AG08395 (cell line): Measurements from ENCODE around the gene B3GNT3.
A peak's percentile ranks its signal among the peaks of the same experiment; 100 is the strongest.

ENCODE experiments used
- DNase-seq: peaks from one replicate; pipeline ENCODE4 v3.0.0; 2012; ENCODE audit warnings: mixed read lengths, low spot score

The B3GNT3 gene

DNA sequence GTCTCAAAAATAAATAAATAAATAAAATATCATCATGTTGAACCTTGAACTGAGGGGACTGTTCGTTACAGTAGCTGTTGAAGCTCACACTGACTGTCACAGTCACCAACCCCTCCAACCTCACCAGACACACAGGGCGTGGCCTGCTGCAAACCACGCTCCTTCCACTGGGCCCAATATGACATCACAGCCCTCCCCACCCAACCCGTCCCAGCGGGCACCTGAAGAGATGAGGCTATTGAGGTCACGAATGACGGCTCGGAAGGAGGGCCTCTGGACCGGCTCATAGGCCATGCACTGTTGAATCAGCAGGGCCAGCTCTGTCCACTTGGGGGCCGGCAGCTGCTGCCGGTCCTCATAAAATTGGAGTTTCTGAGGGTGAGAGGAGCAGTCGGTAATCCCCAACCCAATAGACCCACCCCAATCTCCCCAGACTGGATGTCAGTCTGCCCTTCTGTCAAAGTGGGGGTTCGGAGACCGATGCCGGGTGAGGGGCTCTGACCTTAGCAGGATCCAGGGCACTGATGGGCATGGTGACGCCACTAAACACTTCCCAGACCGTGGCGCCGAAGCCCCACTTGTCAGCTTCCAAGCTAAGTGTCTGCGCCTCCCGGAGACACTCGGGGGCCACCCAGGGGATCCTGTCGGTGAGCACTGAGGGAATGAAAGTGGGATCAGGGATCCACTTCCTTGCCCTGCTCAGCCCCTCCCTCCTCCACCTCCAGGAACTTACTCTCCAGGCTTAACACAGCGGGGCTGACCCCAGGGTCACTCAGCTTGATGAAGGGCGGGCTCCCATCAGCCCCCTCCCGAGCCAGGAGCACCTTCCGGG, 39.6 kb downstream of the B3GNT3 start:
- no peak for DNase-seq

DNA sequence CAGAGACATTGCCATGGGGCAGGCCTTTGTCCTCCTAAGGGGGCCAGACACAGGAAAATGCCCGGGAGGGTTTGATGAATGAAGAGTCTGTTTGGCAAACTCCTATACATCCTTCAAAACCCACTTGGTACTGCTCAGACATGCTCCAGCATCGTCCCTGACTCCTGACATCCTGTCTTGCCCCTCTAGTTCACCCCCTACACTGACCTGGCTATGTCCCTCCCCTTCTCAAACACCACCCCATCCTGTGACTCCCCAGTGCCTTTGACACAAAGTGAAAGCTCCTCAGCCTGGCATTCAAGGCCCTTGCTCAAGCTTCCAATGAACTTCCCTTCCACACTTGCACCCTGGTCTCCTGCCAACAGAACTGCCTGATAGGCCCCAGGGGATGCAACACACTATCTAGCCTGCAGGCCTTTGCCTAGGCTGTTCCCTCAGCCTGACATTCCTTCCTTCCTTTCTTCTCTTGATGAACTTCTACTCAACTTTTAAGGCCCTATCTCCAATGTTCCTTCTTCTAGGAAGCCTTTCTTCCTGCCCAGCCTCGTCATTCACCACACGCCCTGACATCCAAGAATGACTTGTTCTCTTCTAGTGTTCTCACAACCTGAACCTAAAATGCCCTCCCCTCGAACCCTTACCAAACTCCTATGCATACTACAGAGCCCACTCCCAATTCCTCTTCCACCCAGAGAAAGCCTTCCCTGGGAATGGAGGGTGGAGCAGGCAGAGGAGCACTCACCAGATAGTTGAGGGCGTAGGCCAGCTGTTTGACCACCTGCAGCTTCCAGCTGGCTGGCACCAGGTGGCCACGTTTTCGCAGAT, 40.5 kb downstream of the B3GNT3 start:
- no peak for DNase-seq

DNA sequence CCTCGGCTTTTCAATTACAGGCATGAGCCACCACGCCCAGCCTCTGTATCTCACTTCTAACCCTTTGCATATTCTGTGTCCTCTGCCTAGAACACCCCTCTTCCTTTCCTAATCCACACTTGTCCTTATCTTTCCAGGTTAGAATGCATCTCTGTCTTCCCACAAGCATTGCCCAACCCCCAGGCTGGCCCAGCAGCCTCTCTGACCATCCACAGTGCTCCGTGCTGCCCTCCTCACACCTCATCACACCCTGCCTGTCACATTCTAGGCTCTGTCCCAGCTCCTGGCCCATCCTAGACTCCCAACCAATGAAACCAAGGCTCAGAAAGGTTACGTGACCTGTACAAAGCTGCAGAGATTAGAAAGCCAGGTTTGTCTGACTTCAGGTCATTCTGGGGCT, 41.6 kb downstream of the B3GNT3 start:
- no peak for DNase-seq

DNA sequence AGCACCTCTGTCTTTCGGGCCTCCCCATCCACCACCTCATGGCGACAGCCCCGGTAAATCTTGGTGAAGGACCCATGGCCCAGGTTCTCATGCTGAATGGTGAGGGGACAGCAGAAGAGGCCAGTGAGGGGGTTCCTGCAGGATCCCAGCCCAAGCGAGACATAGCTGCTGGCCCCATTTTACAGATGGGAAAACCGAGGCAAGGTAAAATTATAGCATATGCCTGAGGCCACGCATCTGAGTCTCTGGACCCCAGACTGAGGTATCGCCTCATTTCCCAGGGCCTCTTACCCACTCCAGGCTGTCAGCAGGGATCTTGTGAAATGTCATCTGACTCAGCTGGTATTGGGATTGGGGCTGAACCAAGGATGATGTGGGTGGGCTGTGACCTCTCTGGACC, 43.0 kb downstream of the B3GNT3 start:
- DNase-seq, result no peak

DNA sequence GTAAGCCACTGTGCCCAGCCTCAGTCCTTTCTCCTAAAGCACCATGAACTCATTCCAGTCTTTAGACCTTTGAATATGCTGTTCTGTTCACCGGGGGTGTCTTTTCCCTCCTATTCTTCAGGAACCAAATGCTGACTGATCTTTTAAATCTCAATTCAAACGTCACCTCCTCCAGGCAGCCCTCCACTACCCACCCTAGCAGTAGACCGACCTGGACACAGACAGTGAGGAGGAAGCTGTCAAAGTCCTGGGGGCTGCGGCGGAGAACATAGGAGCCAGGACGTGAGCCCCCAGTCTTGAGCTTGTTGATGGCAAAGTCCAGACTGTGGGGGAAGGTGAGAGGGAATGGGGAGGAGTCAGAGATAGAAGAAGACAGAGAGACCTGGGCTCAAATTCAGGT, 45.1 kb downstream of the B3GNT3 start:
- DNase-seq, result no peak

DNA sequence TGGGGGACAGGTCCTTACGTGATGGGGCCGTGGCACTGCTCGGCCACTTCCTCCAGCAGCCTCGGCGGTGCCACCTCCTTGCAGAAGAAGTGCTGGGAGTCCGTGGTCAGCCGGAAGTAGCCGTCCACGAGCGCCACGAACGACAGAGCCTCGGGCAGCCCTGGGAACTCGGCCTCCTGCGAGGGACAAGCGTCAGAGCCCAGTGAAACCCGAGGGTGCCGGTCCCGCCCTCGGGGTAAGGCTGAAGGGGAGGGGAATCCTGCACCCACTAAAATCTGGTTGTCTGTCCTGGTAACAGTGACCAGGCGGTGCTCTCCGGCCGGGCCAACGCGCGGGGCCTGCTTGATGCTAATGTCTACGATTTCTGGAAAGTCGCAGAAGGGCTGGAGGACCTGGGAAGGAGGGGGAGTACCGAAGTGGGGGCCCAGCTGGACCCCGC, 46.5 kb downstream of the B3GNT3 start:
- DNase-seq, result no peak

DNA sequence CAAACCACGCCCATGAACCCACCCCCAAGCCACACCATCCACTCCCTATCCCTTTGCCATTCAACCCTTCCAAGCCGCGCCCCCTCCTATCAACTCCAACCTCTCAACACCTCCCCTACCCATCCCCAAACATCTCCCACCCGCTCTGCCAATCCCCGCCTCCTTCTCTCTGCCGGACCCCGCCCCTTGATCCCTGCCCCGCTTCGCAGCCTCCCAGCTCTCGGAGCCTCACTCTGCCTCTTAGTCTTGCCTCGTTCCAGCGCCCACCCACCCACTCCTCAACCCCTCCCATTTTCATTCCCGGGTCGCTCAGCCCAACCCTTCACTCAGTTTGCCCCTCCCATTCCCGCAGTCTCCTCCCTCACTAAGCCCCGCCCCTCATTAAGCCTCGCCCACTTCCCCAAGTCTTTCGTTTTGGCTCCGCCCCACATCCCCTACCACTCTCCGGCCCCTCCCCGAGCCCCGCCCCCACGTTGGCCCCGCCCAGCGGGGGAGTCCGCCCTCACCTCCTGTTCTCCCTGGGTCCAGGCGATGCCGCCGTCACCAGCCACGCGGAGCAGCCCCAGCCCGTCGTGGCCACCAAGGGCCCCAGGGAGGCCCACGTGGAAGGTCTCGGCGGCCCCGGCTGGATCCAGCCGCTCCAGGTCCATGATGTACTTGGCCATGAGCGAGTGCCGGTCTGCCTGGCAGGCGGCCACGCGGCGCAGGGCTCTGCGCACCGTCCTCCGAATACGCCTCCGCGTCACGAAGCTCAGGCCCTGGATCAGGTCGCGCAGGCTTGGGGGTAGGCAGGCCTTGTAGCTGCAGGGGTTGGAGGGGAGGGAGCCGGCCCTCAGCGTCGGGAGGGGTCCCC, 47.1 kb downstream of the B3GNT3 start:
- peak; percentile 95 for DNase-seq

DNA sequence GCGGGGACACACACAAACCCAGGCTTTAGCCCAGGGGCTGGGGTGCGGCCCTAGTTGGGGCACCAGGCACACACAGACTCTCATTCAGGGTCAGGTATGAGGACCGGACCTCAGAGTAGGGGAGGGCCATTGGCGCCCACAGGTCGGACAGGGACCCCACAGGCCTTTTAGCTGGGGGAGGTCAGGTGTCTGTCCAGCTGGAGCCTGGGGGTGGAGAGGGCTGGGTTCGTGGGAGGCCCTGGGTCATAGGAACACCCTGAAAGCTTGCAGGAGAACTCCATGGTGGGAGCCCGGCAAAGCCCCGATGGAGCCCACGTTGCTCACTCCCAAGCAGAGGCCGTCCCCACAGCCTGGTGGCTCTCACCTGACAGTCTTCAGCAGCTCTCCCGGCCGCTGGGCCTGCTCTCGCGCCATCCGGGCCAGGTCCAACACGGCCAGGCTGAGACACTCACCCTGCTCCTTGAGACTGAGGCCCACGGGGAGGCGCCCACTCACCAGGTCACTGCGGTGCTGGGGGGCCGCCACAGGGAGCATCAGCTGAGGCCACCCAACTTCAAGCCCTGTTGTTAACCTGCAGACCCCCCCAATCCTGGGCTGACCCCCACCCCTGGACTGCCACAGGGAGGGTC, 47.8 kb downstream of the B3GNT3 start:
- DNase-seq, result no peak

DNA sequence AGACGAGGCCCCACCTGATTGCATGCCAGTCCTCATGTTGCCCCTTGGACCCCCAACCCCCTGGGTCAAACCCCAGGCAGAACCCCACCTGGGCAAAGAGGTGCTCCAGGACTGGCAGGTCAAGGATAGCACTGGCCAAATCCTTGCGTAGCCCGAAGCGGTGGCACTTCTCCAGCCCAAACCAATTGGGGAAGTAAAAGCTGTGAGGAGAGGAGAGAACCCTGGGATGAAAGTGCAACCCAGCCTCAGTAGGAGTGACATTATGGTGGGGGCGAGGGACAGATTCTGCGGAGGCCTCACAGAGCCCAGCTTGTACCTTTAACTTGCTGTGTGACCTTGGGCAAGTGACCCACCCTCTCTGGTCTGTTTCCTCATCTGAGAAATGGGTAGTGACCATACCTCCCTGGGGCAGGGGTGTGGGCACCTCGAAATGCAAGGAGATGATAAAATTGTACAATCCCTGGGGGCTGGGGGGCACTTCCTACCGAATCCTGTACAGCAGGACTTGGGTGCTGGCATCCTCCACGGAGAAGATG, 48.4 kb downstream of the B3GNT3 start:
- DNase-seq, result no peak

DNA sequence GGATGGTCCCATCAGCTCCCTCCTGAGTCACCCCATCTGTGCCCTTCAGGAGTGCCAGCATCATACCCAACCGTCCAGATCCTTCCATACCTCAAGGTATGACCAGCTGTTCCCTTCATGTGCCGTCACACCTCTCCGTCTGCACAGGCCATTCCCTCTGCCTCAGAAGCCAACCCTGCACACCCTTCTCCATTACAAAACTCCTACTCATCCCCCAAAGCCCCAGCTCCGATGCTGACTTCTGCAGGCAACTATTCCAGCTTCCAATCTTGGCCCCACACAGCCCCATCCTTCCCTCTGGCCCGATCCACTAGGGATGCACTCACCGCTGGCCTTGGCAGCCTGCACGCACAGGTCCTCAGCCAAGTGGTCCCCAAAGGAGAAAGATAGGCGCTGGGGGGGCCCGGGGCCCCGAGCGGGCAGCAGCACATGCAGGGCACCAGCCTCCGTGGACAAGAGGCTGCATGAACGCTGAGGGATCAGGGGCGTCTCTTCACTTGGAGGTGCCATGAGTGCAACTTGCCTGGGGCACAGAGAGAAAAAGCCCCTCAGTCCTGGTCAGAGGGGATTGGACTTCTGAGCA, 49.1 kb downstream of the B3GNT3 start:
- no peak for DNase-seq

DNA sequence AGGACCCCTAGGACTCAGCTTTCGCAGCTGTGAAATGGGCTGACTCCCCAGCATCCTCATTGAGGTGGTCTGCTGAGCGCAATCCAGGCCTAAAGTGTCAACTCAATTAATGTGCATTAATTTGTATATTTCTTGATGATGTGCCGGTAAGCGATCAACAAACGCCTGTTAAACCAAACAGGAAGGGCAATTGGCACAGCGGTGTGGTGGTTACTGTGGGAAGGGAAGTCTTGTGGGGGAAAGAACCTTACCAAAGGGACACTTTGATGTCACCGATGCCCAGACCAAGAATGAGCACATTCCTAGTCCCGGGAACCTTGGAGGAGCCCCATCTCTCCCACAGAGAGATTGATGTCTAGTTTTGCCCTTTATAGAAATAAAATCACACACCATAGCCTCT, 51.2 kb downstream of the B3GNT3 start:
- no peak for DNase-seq

DNA sequence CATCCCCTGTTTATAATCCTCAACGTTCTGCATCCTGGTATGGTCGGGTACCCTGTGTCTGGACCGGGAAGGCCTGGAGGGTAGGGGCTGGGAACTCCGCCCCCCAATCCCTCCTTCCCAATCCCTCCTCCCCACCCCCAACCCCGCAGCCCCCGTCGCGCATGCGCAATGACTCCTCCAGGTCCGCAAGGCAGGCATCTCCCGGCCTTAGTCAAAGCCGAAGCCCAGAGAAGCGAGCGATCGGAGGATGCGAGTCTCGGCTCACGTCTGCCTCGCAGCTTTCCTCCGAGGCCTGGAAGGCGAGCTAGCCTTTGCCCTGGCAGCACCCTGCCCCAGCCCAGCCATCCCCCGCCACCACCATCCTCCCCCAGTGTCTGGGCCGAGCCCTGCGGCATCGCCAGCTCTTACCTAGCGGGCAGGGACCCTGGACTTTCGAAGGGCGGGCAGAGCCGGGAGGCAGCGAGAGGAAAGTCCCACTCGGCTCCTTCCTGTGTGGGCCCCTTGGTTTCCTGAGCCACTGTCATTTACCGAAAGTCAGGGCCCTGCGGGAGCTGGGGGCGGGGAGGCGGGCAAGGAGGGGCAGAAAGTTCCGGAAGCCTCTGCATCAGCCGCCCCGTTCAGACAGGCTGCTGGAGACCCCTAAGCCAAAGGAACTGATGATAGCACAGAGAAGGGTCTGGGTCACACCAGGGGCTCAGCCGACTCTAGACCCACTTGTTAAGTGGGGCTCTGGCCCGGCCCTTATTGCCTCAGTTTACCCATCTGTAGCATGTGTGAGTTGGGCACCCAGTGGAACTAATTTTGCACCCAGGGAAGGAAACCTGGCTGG, 52.8 kb downstream of the B3GNT3 start, which contains the start of gene JAK3:
JAK3 (minus strand) TSS at position 445 of the 829 bp plus-strand sequence. CDS start 3,565 bp downstream, outside the sequence.
- DNase-seq, result peak; percentile 92

DNA sequence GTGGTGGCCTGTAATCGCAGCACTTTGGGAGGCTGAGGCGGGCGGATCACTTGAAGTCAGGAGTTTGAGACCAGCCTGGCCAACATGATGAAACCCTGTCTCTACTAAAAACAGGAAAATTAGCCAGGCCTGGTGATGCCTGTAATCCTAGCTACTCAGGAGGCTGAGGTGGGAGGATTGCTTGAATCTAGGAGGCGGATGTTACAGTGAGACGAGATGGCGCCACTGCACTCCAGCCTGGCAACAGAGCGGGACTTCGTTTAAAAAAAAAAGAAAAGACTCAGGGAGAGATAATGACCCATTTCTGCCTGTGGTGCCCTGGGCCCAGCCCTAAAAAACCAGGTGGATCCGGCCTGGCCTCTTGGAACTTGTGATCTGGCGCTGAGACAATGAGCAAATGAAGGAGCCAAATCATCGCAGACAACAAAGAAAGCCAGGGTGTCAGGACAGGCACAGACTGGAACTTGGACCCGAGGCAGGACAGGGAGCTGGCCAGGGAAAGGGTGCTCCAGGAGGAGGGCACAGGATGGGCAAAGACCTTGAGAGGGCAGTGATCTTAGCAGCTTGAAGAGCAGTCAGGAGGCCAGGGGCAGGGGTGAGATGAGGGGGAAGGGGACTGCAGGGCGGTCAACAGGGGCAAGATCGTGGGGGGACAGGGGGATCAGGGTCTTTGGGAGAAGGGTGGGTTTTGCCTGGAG, 53.8 kb downstream of the B3GNT3 start:
- no peak for DNase-seq

DNA sequence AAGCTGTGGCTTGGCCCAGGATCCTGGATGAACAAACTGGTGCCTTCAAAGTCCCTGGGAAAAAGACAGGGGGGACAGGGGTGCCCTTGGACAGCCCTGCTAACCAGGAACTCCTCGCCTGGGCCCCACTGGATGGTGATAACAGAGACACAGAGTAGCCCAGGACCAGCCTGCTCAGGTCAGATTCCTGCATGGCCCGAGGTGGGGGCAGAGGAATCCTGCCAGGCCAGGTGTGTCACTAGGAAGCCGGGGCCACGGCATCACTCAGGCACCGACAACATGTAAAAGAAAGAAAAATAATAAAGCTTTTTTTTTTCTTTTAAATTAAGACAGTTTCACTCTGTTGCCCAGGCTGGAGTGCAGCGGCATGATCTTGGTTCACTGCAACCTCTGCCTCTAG, 59.1 kb downstream of the B3GNT3 start:
- no peak for DNase-seq

DNA sequence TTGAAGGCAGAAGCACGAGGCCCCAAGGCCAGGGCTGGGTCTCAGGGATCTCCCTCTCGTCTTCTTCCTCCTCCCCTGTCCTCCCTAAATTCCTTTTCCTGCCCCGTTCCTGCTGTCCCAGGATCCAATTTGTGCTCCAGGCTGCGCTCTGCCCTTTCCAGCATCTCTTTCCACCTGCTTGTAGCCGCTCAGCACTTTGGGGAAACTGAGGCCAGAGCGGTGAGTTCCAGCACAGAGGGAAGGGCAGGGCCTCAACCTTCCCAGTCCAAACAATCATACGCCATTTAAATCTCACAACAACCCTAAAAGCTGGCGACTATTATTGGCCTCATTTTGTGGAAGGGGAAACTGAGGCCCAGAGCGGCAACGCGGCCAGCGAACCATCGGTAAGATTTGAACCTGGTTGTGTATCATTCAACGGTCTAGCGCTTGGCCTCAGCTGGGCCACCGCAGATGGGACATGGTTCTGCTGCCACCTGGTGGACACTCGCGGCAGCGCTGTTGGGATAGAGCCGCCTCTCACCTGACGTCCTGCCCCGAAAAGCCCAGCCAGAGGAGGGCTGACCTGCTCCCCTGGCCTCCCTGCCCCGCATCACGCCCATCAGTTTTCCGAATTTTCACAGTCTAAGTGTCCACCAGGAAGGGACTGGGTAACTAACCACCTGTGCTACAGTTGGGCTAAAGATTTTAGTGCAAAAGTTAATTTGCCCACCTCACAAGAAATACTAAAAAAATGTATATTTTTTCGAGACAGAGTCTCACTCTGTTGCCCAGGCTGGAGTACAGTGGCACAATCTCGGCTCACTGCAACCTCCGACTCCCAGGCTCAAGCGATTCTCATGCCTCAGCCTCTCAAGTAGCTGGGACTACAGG, 60.6 kb downstream of the B3GNT3 start:
- DNase-seq, result peak; percentile 83

DNA sequence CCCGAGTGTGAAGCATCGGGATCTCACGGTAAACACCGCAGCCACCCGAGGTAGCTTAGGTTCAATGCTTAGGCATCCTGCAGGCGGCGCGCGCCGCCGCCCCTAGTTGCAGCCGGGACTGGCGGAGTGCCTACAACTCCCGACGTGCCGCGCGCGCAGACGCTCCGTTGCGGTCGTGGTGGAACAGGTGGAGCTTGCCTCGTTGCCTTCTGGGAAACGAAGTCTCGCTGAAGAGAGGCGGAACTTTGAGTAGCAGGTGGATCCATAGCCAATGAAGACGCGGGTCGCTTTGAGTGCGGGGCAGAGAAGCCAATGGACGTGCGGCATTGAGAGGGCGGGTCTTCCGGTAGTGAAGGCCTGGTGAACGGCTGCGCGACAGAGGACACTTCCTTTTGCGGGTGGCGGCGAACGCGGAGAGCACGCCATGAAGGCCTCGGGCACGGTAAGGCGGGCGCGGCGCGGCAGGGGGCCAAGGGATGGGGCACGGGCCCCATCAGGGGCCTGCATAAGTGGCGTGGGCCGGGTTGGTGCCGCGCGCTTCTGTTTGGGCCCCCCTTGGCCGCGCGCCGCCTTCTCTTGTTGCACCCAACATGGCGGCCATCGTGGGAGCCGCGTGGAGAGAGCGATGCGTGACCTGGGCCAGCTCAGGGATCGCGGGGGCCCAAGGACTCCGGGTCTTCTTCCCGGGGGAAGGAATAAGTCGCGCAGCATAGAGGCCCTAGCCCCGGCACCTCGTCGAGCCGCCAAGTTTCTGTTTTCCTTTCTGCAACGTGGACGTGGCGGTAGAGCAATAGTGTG, 64.8 kb downstream of the B3GNT3 start, which contains the start of gene RPL18A:
RPL18A (plus strand) TSS at position 378 of the 798 bp plus-strand sequence; CDS start at position 425, 47 bp downstream.
- peak; percentile 99 for DNase-seq

DNA sequence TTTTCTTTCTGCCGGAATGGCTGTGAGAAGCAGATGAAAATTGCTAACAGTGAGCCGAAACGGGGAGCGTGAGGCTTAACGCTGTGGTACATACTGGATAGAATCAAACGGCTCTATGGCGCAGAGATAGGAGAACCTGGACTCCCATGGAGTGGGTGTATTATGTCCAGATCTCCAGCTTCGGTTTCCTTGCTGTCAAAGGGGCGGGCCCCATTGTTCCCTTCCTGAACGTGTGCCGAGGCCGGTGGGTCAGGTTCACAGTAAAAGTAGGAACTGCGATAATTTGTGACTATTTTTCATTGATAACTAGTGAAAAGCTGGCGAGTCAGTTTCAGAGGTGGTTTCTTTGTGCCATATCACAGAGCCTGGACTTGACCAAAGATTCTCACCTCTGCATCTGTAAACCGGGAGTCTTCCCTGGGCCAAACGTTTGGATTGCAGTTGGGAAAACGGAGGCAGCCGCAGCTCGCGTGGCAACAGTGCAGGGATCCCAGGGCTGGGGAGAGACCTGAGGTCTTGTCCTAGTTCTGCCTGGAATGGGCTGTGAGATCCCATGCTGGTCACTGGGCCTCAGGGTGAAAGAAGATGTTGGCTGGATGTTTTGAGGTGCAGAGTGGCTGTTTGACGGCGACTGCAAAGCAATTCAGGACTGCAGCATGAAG, 65.5 kb downstream of the B3GNT3 start:
- DNase-seq, result no peak
